MCF 10A (cell line): ENCODE measurements around the gene WWOX. TPM values are rescaled to one million over a fixed set of nuclear protein-coding genes. Genes with fewer than 3 reads are reported as not detected.
A peak's percentile ranks its signal among the peaks of the same experiment; 100 is the strongest.

ENCODE experiments used
- BruUV-seq: library from RNA; stranded (reverse); fragments of 400-500 nt; replicated peaks from 2 replicates; lab custom pipeline; 2021; lab: Mats Ljungman, UMichigan
- CTCF ChIA-PET: fragments of 300-600 bp; sonication (Branson Sonifier 250); formaldehyde crosslinking; extraction: SDS; loops from one replicate; lab custom pipeline; 2021; ENCODE audit warnings: antibody characterized with exemption, inconsistent platforms; lab: Yijun Ruan, JAX
- POLR2A ChIA-PET: fragments of 300-600, 350-650 bp; sonication (Branson Sonifier 250); formaldehyde crosslinking; extraction: SDS; loops from one replicate; lab custom pipeline; 2020; ENCODE audit warnings: antibody characterized with exemption, inconsistent platforms; lab: Yijun Ruan, JAX
- DNase-seq: peaks from one replicate; pipeline ENCODE4 v3.0.0-alpha.2; 2018; ENCODE audit not compliant: unreplicated experiment
- H3K27ac Mint-ChIP-seq: one replicate; pipeline ENCODE4 v1.8.0; 2022; ENCODE audit warnings: mild to moderate bottlenecking, low read depth, mixed read lengths; ENCODE audit not compliant: unreplicated experiment
- H3K27me3 Mint-ChIP-seq: one replicate; pipeline ENCODE4 v1.8.0; 2022; ENCODE audit warnings: mixed read lengths; ENCODE audit not compliant: insufficient read depth, unreplicated experiment
- H3K36me3 Mint-ChIP-seq: one replicate; pipeline ENCODE4 v1.8.0; 2022; ENCODE audit warnings: mild to moderate bottlenecking, moderate library complexity, mixed read lengths; ENCODE audit not compliant: insufficient read depth, unreplicated experiment
- H3K4me1 Mint-ChIP-seq: one replicate; pipeline ENCODE4 v1.8.0; 2022; ENCODE audit warnings: mixed read lengths; ENCODE audit not compliant: insufficient read depth, unreplicated experiment
- H3K4me3 Mint-ChIP-seq: one replicate; pipeline ENCODE4 v1.8.0; 2022; ENCODE audit warnings: mild to moderate bottlenecking, moderate library complexity, mixed read lengths; ENCODE audit not compliant: unreplicated experiment
- H3K9me3 Mint-ChIP-seq: one replicate; pipeline ENCODE4 v1.8.0; 2022; ENCODE audit warnings: mixed read lengths; ENCODE audit not compliant: unreplicated experiment
- CTCF ChIP-seq: fragments of 200-600 bp; IDR thresholded peaks from one replicate; pipeline ENCODE4 v1.8.0; 2022; ENCODE audit warnings: antibody characterized with exemption, mild to moderate bottlenecking; ENCODE audit not compliant: unreplicated experiment
- intact Hi-C: fragments of 100-400 bp; cut with micrococcal nuclease; formaldehyde crosslinking; loops from 2 replicates; pipeline ENCODE4 v1.14.1; 2022
- total RNA-seq: library from RNA; stranded (reverse); gene quantifications from 2 replicates; pipeline ENCODE4 v1.2.3, GENCODE V29; 2022

Gene WWOX
- total RNA-seq, 1 experiment from 2014 or later, result 18.1 TPM

DNA sequence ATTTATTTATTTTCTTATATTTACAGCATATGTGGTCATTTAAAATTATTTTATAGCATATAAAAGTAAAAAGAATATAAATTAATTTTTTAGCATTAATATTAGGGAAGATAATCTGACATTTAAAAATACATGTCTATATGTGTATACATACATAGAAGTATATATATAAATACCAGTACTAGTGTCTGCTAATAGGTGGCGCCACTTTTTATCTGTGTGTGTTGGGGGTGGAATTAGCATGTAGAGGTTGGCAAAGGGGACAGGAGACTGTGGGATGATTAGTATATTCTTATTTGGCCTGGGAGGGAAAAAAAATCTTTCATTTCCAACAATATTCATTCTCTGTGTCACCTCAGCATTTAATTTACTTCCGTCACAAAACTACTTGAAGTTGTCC is 359.1 kb downstream of the WWOX start:
- intact Hi-C loops, result no loop called here
- H3K27ac Mint-ChIP-seq, result no peak overlapping the region
- no peaks in the 10 kb centered on the region for H3K9me3 Mint-ChIP-seq
- H3K4me3 Mint-ChIP-seq, result no peak overlapping the region
- no peaks in the 10 kb centered on the region for H3K36me3 Mint-ChIP-seq
- H3K4me1 Mint-ChIP-seq, result peaks cover 21% of the 10 kb centered on the region
- TF ChIP-seq CTCF, result no peak
- DNase-seq, result peak; percentile 6
- ChIA-PET POLR2A (no interaction called here), CTCF (no interaction called here)
- BruUV-seq, result no TSS peak
- H3K27me3 Mint-ChIP-seq, result no peaks in the 10 kb centered on the region

- no peaks in the 10 kb centered on the region for H3K36me3 Mint-ChIP-seq
- H3K9me3 Mint-ChIP-seq, result peaks cover 14% of the 10 kb centered on the region
- peak; percentile 29 for DNase-seq
- BruUV-seq, result no TSS peak
- ChIA-PET CTCF (interaction anchor here (0.8 to 1.1 kb wide), 2 partner anchors 9 to 222 kb away, joined by 3 read pairs; no protein-coding TSS in a partner anchor), POLR2A (interaction anchor here (0.6 kb wide), 1 partner anchor 31 kb away, joined by 4 read pairs; no protein-coding TSS in a partner anchor)
- peak overlapping the region; percentile 1 for H3K4me3 Mint-ChIP-seq
- peaks cover 21% of the 10 kb centered on the region for H3K4me1 Mint-ChIP-seq
- no peaks in the 10 kb centered on the region for H3K27me3 Mint-ChIP-seq
- no peak overlapping the region for H3K27ac Mint-ChIP-seq
- intact Hi-C loops, result no loop called here
- TF ChIP-seq CTCF, result no peak
Measured at GRCh38 chr16:78460428-78460827, 361.0 kb downstream of the WWOX start.

- TF ChIP-seq CTCF, result no peak
- Mint-ChIP-seq H3K4me3 (peak overlapping the region; percentile 44), H3K36me3 (no peaks in the 10 kb centered on the region), H3K4me1 (peaks cover 21% of the 10 kb centered on the region), H3K27ac (peak overlapping the region; percentile 68), H3K27me3 (no peaks in the 10 kb centered on the region), H3K9me3 (peaks cover 14% of the 10 kb centered on the region)
- intact Hi-C loops, result no loop called here
- BruUV-seq, result no TSS peak
- POLR2A ChIA-PET, result interaction anchor here (0.6 kb wide), 1 partner anchor 1546 kb away, joined by 3 read pairs; no protein-coding TSS in a partner anchor
- peak; percentile 31 for DNase-seq
- CTCF ChIA-PET, result interaction anchor here (0.6 to 1.1 kb wide), 4 partner anchors 9 to 230 kb away, joined by 3 to 4 read pairs (median 3); no protein-coding TSS in a partner anchor
Measured at GRCh38 chr16:78461087-78461486, 361.6 kb downstream of the WWOX start.

DNA sequence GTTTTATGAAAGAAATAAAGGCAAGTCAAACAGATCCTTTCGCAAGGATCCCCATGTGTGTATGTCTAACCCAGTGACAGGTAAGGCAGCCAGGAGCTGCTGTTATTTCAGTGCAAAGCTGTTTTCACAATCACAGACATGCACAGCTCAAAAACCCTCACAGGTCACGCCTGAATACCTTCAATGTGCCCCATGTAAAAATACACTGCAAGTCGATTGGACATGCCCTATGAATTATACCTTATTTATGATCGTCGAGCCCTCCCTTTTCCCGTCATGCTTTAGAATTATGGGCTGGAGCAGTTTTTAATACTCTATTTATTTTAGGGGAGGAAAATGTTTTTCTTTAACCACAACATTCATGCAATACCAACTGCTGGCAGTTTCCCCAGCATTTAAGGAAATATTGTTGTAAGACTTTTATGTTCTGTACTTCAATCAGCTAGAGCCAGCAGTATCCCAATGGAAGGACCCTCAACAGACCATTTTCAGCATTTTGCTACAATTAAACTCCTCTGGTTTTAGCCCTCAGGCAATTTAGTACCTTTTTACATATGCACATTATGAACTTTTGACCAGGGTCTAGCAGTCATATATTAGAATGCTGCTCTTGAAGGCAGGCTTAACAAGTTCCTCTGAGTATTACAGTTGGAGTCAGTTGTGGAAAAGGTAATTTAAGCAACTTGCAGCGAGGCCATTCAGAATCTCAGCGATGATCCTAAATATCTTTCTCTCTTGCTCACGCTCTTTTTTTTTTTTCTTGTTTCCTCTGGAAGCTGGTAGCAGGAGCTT is 362.2 kb downstream of the WWOX start:
- BruUV-seq, result no TSS peak
- intact Hi-C loops, result no loop called here
- peak overlapping the region; percentile 44 for H3K4me3 Mint-ChIP-seq
- peak; percentile 68 for DNase-seq
- H3K27me3 Mint-ChIP-seq, result no peaks in the 10 kb centered on the region
- POLR2A ChIA-PET, result interaction anchor here (0.6 kb wide), 1 partner anchor 1546 kb away, joined by 3 read pairs; no protein-coding TSS in a partner anchor
- H3K27ac Mint-ChIP-seq, result peak overlapping the region; percentile 68
- no peak for TF ChIP-seq CTCF
- H3K4me1 Mint-ChIP-seq, result peaks cover 21% of the 10 kb centered on the region
- CTCF ChIA-PET, result interaction anchor here (0.6 to 0.8 kb wide), 4 partner anchors 10 to 1661 kb away, joined by 3 read pairs; no protein-coding TSS in a partner anchor
- peaks cover 14% of the 10 kb centered on the region for H3K9me3 Mint-ChIP-seq
- no peaks in the 10 kb centered on the region for H3K36me3 Mint-ChIP-seq
